MCF 10A (cell line): ENCODE results near the gene CCDC197. TPM values are rescaled to one million over a fixed set of nuclear protein-coding genes. Genes with fewer than 3 reads are reported as not detected.

ENCODE experiments used
- BruUV-seq: library from RNA; stranded (reverse); fragments of 400-500 nt; replicated peaks from 2 replicates; lab custom pipeline; 2021; lab: Mats Ljungman, UMichigan
- CTCF ChIA-PET: fragments of 300-600 bp; sonication (Branson Sonifier 250); formaldehyde crosslinking; extraction: SDS; loops from one replicate; lab custom pipeline; 2021; ENCODE audit warnings: antibody characterized with exemption, inconsistent platforms; lab: Yijun Ruan, JAX
- POLR2A ChIA-PET: fragments of 300-600, 350-650 bp; sonication (Branson Sonifier 250); formaldehyde crosslinking; extraction: SDS; loops from one replicate; lab custom pipeline; 2020; ENCODE audit warnings: antibody characterized with exemption, inconsistent platforms; lab: Yijun Ruan, JAX
- DNase-seq: peaks from one replicate; pipeline ENCODE4 v3.0.0-alpha.2; 2018; ENCODE audit not compliant: unreplicated experiment
- H3K27ac Mint-ChIP-seq: one replicate; pipeline ENCODE4 v1.8.0; 2022; ENCODE audit warnings: mild to moderate bottlenecking, low read depth, mixed read lengths; ENCODE audit not compliant: unreplicated experiment
- H3K27me3 Mint-ChIP-seq: one replicate; pipeline ENCODE4 v1.8.0; 2022; ENCODE audit warnings: mixed read lengths; ENCODE audit not compliant: insufficient read depth, unreplicated experiment
- H3K36me3 Mint-ChIP-seq: one replicate; pipeline ENCODE4 v1.8.0; 2022; ENCODE audit warnings: mild to moderate bottlenecking, moderate library complexity, mixed read lengths; ENCODE audit not compliant: insufficient read depth, unreplicated experiment
- H3K4me1 Mint-ChIP-seq: one replicate; pipeline ENCODE4 v1.8.0; 2022; ENCODE audit warnings: mixed read lengths; ENCODE audit not compliant: insufficient read depth, unreplicated experiment
- H3K4me3 Mint-ChIP-seq: one replicate; pipeline ENCODE4 v1.8.0; 2022; ENCODE audit warnings: mild to moderate bottlenecking, moderate library complexity, mixed read lengths; ENCODE audit not compliant: unreplicated experiment
- H3K9me3 Mint-ChIP-seq: one replicate; pipeline ENCODE4 v1.8.0; 2022; ENCODE audit warnings: mixed read lengths; ENCODE audit not compliant: unreplicated experiment
- CTCF ChIP-seq: fragments of 200-600 bp; IDR thresholded peaks from one replicate; pipeline ENCODE4 v1.8.0; 2022; ENCODE audit warnings: antibody characterized with exemption, mild to moderate bottlenecking; ENCODE audit not compliant: unreplicated experiment
- intact Hi-C: fragments of 100-400 bp; cut with micrococcal nuclease; formaldehyde crosslinking; loops from 2 replicates; pipeline ENCODE4 v1.14.1; 2022
- total RNA-seq: library from RNA; stranded (reverse); gene quantifications from 2 replicates; pipeline ENCODE4 v1.2.3, GENCODE V29; 2022

CCDC197 gene
- total RNA-seq, 1 experiment from 2014 or later: not detected

GRCh38 chr14:93958567-93959238 lies 38.4 kb upstream of the CCDC197 start:
- H3K36me3 Mint-ChIP-seq: peaks cover 6% of the 10 kb centered on the region
- H3K27me3 Mint-ChIP-seq: no peaks in the 10 kb centered on the region
- H3K9me3 Mint-ChIP-seq: no peaks in the 10 kb centered on the region
- ChIA-PET CTCF (interaction anchor here (0.9 to 1.2 kb wide), 2 partner anchors 12 to 94 kb away, joined by 4 read pairs; no protein-coding TSS in a partner anchor), POLR2A (interaction anchor here (1.0 to 3.4 kb wide), 2 partner anchors 18 to 123 kb away, joined by 3 to 11 read pairs; partner anchors contain the start of genes DDX24 and IFI27L1)
- no peak for TF ChIP-seq CTCF
- intact Hi-C loops: loop anchor here (1.0 to 2.0 kb wide), 2 partner anchors 18 to 37 kb away; no protein-coding TSS in a partner anchor
- no TSS peak for BruUV-seq
- H3K4me1 Mint-ChIP-seq: peaks cover 16% of the 10 kb centered on the region
- peak overlapping the region; percentile 79 for H3K27ac Mint-ChIP-seq
- no peak for DNase-seq
- peak overlapping the region; percentile 18 for H3K4me3 Mint-ChIP-seq

- H3K4me1 Mint-ChIP-seq: peaks cover 16% of the 10 kb centered on the region
- DNase-seq: peak; percentile 99
- peaks cover 6% of the 10 kb centered on the region for H3K36me3 Mint-ChIP-seq
- TF ChIP-seq CTCF: no peak
- no TSS peak for BruUV-seq
- peak overlapping the region; percentile 18 for H3K4me3 Mint-ChIP-seq
- no peaks in the 10 kb centered on the region for H3K27me3 Mint-ChIP-seq
- intact Hi-C loops: loop anchor here (1.0 to 2.0 kb wide), 2 partner anchors 19 to 36 kb away; no protein-coding TSS in a partner anchor
- POLR2A ChIA-PET: interaction anchor here (1.0 to 3.4 kb wide), 2 partner anchors 18 to 122 kb away, joined by 3 to 11 read pairs; partner anchors contain the start of genes DDX24 and IFI27L1
- CTCF ChIA-PET: interaction anchor here (0.6 to 1.3 kb wide), 6 partner anchors 12 to 1058 kb away, joined by 3 to 5 read pairs (median 4); no protein-coding TSS in a partner anchor
- no peaks in the 10 kb centered on the region for H3K9me3 Mint-ChIP-seq
- H3K27ac Mint-ChIP-seq: peak overlapping the region; percentile 79
These were observed 37.6 kb upstream of the CCDC197 start for GRCh38 chr14:93959239-93960107.

- ChIA-PET CTCF (interaction anchor here (0.6 to 1.3 kb wide), 4 partner anchors 20 to 1059 kb away, joined by 3 to 9 read pairs (median 4); no protein-coding TSS in a partner anchor), POLR2A (interaction anchor here (3.4 kb wide), 1 partner anchor 19 kb away, joined by 11 read pairs; no protein-coding TSS in a partner anchor)
- no TSS peak for BruUV-seq
- no peak overlapping the region for H3K4me3 Mint-ChIP-seq
- DNase-seq: no peak
- H3K9me3 Mint-ChIP-seq: peaks cover 6% of the 10 kb centered on the region
- H3K36me3 Mint-ChIP-seq: peaks cover 6% of the 10 kb centered on the region
- H3K4me1 Mint-ChIP-seq: peaks cover 21% of the 10 kb centered on the region
- H3K27me3 Mint-ChIP-seq: no peaks in the 10 kb centered on the region
- intact Hi-C loops: no loop called here
- H3K27ac Mint-ChIP-seq: no peak overlapping the region
- TF ChIP-seq CTCF: no peak
These were observed 37.0 kb upstream of the CCDC197 start for GRCh38 chr14:93960108-93960475.
